NT2/D1 (cell line): ENCODE measurements around the gene COG8.

Source experiments
- DNase-seq: peaks from one replicate; pipeline ENCODE4 v3.0.0-alpha.2; 2011; ENCODE audit warnings: low read depth, low spot score
- H3K27me3 ChIP-seq: 2 replicates; pipeline ENCODE4 v1.6.0; 2011; ENCODE audit warnings: mild to moderate bottlenecking; ENCODE audit not compliant: insufficient read length, insufficient read depth
- H3K36me3 ChIP-seq: 2 replicates; pipeline ENCODE4 v1.6.1; 2011; ENCODE audit warnings: mild to moderate bottlenecking, low read length, mixed read lengths; ENCODE audit not compliant: insufficient read depth, insufficient read length
- H3K4me1 ChIP-seq: 2 replicates; pipeline ENCODE4 v1.5.1; 2011; ENCODE audit not compliant: insufficient read depth, insufficient read length
- H3K4me3 ChIP-seq: 2 replicates; pipeline ENCODE4 v1.5.1; 2011; ENCODE audit warnings: low read depth; ENCODE audit not compliant: insufficient read length
- H3K9ac ChIP-seq: 2 replicates; pipeline ENCODE4 v1.6.0; 2011; ENCODE audit warnings: low read depth; ENCODE audit not compliant: insufficient read length
- H3K9me3 ChIP-seq: 2 replicates; pipeline ENCODE4 v1.5.1; 2011; ENCODE audit warnings: mild to moderate bottlenecking, low read length; ENCODE audit not compliant: insufficient read depth
- SUZ12 ChIP-seq: IDR thresholded peaks from 2 replicates; pipeline ENCODE4 v1.6.1; 2011; ENCODE audit not compliant: insufficient read length, insufficient read depth; ENCODE audit errors: extremely low read depth
- YY1 ChIP-seq: IDR thresholded peaks from 2 replicates; pipeline ENCODE4 v1.6.1; 2011; ENCODE audit not compliant: insufficient read length, insufficient read depth
- ZNF274 ChIP-seq: IDR thresholded peaks from 2 replicates; pipeline ENCODE4 v1.6.1; 2011; ENCODE audit warnings: mild to moderate bottlenecking, low read depth, low read length

The COG8 gene

DNA sequence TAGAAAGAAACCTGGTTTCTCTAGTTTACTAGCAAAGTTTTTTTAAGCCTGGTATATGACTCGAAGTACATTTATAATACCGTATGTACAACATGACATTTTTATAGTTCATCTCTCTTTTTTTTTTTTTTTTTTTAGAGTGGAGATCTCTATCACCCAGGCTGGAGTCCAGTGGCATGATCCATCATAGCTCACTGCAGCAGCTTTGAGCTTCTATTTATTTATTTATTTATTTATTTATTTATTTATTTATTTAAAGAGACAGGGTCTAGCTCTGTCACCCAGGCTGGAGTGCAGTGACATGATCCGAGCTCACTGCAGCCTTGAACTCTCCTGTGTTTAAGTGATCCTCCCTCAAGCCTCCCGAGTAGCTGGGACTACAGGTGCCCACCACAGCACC, 54.1 kb downstream of the COG8 start:
- no peak for DNase-seq
- no peak overlapping the region for H3K4me3 ChIP-seq
- no peaks in the 10 kb centered on the region for H3K4me1 ChIP-seq
- H3K9ac ChIP-seq = no peak overlapping the region
- TF ChIP-seq YY1 (no peak), ZNF274 (no peak), SUZ12 (no peak)
- H3K9me3 ChIP-seq = no peaks in the 10 kb centered on the region
- peaks cover 24% of the 10 kb centered on the region for H3K36me3 ChIP-seq
- H3K27me3 ChIP-seq = no peaks in the 10 kb centered on the region

DNA sequence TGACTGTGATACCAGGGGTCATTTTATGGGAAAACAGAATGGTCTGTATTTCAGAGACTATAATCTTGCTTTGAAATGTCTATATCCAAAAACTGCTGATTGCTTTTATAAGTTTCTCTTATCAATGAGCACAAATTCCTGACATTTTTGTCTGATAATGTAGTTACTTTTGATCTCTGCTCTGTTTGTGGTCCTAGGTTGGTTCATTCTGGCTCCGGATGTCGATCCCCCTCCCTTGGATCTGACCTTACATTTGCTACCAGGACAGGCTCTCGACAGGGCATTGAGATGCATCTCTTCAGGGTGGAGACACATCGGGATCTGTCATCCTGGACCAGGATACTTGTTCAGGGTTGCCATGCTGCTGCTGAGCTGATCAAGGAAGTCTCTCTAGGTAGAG, 55.5 kb downstream of the COG8 start:
- H3K36me3 ChIP-seq = peaks cover 24% of the 10 kb centered on the region
- no peak for DNase-seq

DNA sequence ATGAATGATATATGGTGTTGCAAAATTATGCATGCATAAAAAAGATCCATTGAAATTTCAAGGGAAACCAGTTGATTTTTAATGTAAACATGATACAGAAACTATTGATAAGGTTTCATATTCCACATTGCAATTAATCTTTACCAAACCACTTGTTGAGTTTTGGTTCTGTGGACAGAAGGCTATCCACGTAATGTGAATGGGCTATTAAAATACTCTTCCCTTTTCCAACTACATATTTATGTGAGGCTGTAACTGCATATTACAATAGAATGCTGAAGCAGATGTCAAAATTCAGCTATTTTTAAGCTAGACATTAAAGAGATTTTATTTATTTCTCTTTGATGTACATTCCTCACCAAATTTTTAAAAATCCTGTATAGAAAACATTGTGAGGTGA, 62.0 kb downstream of the COG8 start:
- Histone ChIP-seq H3K4me1 (no peaks in the 10 kb centered on the region), H3K9me3 (no peaks in the 10 kb centered on the region), H3K36me3 (peaks cover 12% of the 10 kb centered on the region), H3K27me3 (no peaks in the 10 kb centered on the region), H3K9ac (no peak overlapping the region), H3K4me3 (no peak overlapping the region)
- DNase-seq = no peak
- TF ChIP-seq ZNF274 (no peak), YY1 (no peak), SUZ12 (no peak)

More for the DNA sequence above, 55.5 kb downstream of the COG8 start:
- no peaks in the 10 kb centered on the region for H3K4me1 ChIP-seq
- H3K27me3 ChIP-seq = no peaks in the 10 kb centered on the region
- no peaks in the 10 kb centered on the region for H3K9me3 ChIP-seq
- H3K4me3 ChIP-seq = no peak overlapping the region
- H3K9ac ChIP-seq = no peak overlapping the region
- no peak for TF ChIP-seq ZNF274
- no peak for TF ChIP-seq YY1
- no peak for TF ChIP-seq SUZ12
